Neutrophil (primary cell): ENCODE results near the gene SORBS2.

Experiments used
- H3K27ac ChIP-seq: fragments of 200-600 bp; sonication (generic); 2 replicates; pipeline ENCODE4 v1.5.1; 2016; ENCODE audit warnings: mild to moderate bottlenecking, moderate library complexity
- H3K27me3 ChIP-seq: fragments of 200-600 bp; sonication (generic); 2 replicates; pipeline ENCODE4 v1.6.0; 2016; ENCODE audit warnings: mild to moderate bottlenecking
- H3K36me3 ChIP-seq: fragments of 200-600 bp; sonication (generic); 2 replicates; pipeline ENCODE4 v1.5.1; 2017
- H3K4me1 ChIP-seq, 2 experiments: fragments of 200-600 bp in 1 of 2; sonication (generic) in 1 of 2; 1 replicate in 1 of 2; 2 replicates in 1 of 2; pipeline versions ENCODE4 v1.5.1 to v1.6.1; 2013 to 2016; ENCODE audit warnings: low read depth in 1 of 2, low read length in 1 of 2, mild to moderate bottlenecking in 1 of 2, moderate library complexity in 1 of 2; ENCODE audit not compliant: control insufficient read depth in 1 of 2, insufficient read depth in 1 of 2
- H3K4me3 ChIP-seq, 2 experiments: fragments of 200-600 bp in 1 of 2; sonication (generic) in 1 of 2; 1 replicate in 1 of 2; 2 replicates in 1 of 2; pipeline ENCODE4 v1.5.1; 2013 to 2016; ENCODE audit warnings: low read depth in 1 of 2, low read length in 1 of 2, mild to moderate bottlenecking in 1 of 2, moderate library complexity in 1 of 2
- H3K9me3 ChIP-seq: fragments of 200-600 bp; sonication (generic); 2 replicates; pipeline ENCODE4 v1.5.1; 2016
- TF ChIP-seq, protein P1 (sequence below): fragments of 200-600 bp; sonication (generic); IDR thresholded peaks from 2 replicates; pipeline ENCODE4 v1.5.1; 2016; ENCODE audit warnings: antibody characterized with exemption

The SORBS2 gene

DNA sequence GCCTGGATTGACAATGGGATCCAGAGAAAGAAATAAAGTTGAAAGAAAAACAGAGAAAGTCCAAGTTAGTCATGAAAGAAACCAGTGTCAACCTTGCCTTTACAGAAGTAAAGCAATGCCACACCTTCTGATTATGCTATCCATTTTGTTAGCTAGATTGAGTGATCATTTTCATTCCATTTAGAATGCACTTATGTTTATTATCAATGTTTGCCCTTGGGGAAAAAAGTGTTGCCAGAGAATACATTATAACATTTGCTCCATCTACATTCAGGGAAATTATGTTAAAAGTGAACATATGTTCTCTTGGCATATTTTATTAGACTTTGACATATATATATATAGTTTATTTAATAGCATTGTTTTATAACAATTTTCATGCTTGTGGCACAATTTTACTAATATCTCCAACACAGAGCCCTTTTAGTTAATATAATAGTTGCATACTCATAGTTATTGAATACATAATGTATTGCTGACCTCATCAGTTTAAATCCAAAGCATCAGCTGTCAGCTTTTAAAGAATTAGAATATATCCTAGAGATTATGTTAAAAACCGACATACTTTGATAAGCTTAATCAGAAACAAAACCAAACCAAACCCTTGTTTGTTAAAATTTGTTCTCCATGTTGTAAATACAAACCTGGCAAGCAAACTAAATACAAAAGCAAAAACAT, 134.2 kb downstream of the SORBS2 start:
- no peaks in the 10 kb centered on the region for H3K36me3 ChIP-seq
- no peaks in the 10 kb centered on the region for H3K4me1 ChIP-seq
- no peak overlapping the region for H3K27ac ChIP-seq
- no peaks in the 10 kb centered on the region for H3K9me3 ChIP-seq
- no peaks in the 10 kb centered on the region for H3K27me3 ChIP-seq
- H3K4me3 ChIP-seq = no peak overlapping the region
- TF ChIP-seq, protein P1, sequence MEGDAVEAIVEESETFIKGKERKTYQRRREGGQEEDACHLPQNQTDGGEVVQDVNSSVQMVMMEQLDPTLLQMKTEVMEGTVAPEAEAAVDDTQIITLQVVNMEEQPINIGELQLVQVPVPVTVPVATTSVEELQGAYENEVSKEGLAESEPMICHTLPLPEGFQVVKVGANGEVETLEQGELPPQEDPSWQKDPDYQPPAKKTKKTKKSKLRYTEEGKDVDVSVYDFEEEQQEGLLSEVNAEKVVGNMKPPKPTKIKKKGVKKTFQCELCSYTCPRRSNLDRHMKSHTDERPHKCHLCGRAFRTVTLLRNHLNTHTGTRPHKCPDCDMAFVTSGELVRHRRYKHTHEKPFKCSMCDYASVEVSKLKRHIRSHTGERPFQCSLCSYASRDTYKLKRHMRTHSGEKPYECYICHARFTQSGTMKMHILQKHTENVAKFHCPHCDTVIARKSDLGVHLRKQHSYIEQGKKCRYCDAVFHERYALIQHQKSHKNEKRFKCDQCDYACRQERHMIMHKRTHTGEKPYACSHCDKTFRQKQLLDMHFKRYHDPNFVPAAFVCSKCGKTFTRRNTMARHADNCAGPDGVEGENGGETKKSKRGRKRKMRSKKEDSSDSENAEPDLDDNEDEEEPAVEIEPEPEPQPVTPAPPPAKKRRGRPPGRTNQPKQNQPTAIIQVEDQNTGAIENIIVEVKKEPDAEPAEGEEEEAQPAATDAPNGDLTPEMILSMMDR = no peak

DNA sequence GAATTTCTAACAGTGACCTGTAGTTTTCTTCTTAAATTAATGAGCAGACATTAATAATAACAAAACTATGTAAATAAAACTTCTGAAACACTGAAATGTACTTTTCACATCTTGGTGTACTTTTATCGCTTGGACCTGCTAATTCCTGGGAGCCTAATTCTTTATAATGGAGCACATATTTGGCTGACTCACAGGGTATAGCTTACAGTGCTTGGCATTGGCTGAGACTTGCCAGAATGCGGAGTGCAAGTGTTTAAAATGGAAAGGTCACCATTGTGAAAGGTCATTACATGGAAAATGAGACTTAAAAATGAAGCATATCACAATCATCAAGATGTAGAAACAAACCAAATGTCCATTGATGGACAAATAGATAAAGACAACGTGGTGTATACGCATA, 139.4 kb downstream of the SORBS2 start:
- H3K27ac ChIP-seq = no peak overlapping the region
- H3K9me3 ChIP-seq = no peaks in the 10 kb centered on the region
- no peaks in the 10 kb centered on the region for H3K27me3 ChIP-seq
- no peaks in the 10 kb centered on the region for H3K36me3 ChIP-seq
- H3K4me3 ChIP-seq = no peak overlapping the region
- no peaks in the 10 kb centered on the region for H3K4me1 ChIP-seq
- TF ChIP-seq, protein P1 = no peak

DNA sequence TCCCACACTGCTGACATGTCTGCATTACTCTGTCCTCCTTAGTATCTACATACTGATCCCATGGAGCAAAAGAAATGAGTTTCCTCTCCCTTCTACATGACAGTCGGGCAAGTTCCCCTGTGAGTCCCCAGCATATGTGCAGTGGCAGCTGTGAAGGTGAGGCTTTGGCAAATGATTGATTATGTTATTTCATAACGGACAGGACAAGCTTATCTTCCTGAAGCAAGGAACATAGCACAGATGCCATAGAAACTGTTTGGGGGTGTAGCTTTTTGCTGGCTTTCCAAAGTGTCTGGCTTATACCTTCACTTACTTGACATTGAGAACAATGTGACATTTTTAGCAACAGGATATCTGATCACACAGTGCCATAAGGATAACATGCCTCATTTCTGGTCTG, 139.8 kb downstream of the SORBS2 start:
- TF ChIP-seq, protein P1 = no peak

DNA sequence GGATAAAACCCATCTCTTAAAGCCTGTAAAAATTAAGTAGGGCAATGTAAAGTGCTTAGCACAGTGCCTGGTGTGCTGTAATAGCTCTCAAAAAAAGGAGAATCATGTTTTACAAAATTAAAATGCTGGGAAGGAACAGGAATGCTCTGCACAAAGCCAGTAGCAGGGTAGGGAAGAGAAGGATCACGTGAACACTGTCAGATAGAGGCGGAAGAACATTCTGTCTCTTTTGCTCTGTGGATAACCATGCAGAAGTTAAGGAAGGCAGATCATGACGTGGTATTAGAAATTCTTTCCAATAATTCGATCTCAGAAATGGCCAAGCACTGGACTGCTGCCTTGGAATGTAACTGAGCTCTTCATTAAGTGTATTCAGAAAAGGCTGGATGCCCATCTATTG, 140.5 kb downstream of the SORBS2 start:
- H3K4me3 ChIP-seq = no peak overlapping the region
- H3K9me3 ChIP-seq = no peaks in the 10 kb centered on the region
- no peak overlapping the region for H3K27ac ChIP-seq
- H3K27me3 ChIP-seq = no peaks in the 10 kb centered on the region
- H3K4me1 ChIP-seq = no peaks in the 10 kb centered on the region
- TF ChIP-seq, protein P1 = no peak
- H3K36me3 ChIP-seq = no peaks in the 10 kb centered on the region

More for the DNA sequence above, 139.8 kb downstream of the SORBS2 start:
- Histone ChIP-seq H3K36me3 (no peaks in the 10 kb centered on the region), H3K4me1 (no peaks in the 10 kb centered on the region), H3K4me3 (no peak overlapping the region), H3K27me3 (no peaks in the 10 kb centered on the region), H3K27ac (no peak overlapping the region), H3K9me3 (no peaks in the 10 kb centered on the region)

DNA sequence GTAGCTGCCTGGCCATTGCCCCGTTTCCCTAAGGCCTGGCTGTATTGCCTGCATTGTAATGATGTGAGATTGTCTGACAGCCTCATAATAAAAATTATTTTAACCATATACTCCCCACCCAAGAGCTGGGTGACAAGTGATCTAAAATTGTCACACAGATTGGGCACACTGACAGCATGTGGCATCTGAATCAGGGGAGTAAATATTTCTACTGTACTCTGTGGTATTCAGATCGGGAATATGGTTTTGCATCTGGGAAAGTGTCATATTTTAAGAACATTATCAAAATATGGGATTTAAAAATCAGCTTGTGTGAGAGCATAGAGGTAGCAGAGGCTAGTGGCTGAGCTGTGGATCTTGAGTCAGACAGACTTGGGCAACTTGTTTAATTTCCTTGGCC, 140.9 kb downstream of the SORBS2 start:
- H3K27ac ChIP-seq = no peak overlapping the region
- H3K36me3 ChIP-seq = no peaks in the 10 kb centered on the region
- H3K4me1 ChIP-seq = no peaks in the 10 kb centered on the region
- H3K4me3 ChIP-seq = no peak overlapping the region
- TF ChIP-seq, protein P1 = no peak
- H3K27me3 ChIP-seq = no peaks in the 10 kb centered on the region
- H3K9me3 ChIP-seq = no peaks in the 10 kb centered on the region
